ENCODE measurements around the gene RPL6. TPM values are rescaled to one million over a fixed set of nuclear protein-coding genes. Genes with fewer than 3 reads are reported as not detected.
A peak's percentile ranks its signal among the peaks of the same experiment; 100 is the strongest.

RPL6 gene
- total and polyA plus RNA-seq, 10 of the 15 experiments (the other 5 are each of a cell fraction or from before 2014, with no cell fraction given) = 801 to 3,690 (median 2,265) TPM

DNA sequence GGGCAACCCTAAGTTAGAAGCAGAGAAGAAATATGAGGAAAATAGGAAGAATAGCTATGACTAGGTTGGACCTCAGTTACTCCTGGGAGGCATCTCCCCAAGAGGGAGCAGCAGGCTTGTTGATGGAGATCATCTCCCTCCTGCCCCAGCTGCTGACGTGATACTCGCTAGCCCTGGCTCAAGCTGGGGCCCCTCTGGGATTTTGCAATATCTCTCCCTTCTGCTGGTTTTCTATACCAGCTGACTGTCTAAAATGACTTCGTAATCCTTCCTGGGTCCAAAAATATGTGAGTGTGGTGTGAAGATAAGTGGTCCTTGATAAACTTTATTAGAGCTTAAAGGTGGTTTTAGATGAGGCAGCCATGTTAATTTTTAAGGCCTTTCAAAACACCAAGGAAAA, 22.7 kb downstream of the RPL6 start:
- ChIA-PET SMC1A (ENCODE audit: uncharacterized antibody, unreplicated experiment) (interaction anchor here (0.6 to 2.4 kb wide), 39 partner anchors 9 to 446 kb away, joined by 3 to 48 read pairs (median 4); no protein-coding TSS in a partner anchor), POLR2A (interaction anchor here (0.6 to 1.1 kb wide), 4 partner anchors 261 to 445 kb away, joined by 3 to 5 read pairs (median 3); partner anchors contain the start of genes TMEM116 and TRAFD1), RAD21 (ENCODE audit: unreplicated experiment) (interaction anchor here (0.7 to 3.3 kb wide), 18 partner anchors 18 to 459 kb away, joined by 3 to 76 read pairs (median 4); no protein-coding TSS in a partner anchor), CTCF (interaction anchor here (0.5 to 4.4 kb wide), 39 partner anchors 12 to 572 kb away, joined by 3 to 140 read pairs (median 4); partner anchors contain the start of gene NAA25)
- BruUV-seq (replicated peaks) = no TSS peak
- peak overlapping the region; percentile 54 for H2AFZ ChIP-seq (ENCODE audit: control insufficient read depth, low read depth, low read length)
- H4K20me1 ChIP-seq (ENCODE audit: control insufficient read depth, insufficient read depth) = no peaks in the 10 kb centered on the region
- H3K4me3 ChIP-seq = no peak overlapping the region
- FAIRE-seq (no peak), DNase-seq (ENCODE audit: low read depth, low spot score) (no peak), ATAC-seq (no peak)
- H3K27me3 ChIP-seq (replicated peaks in 1 of 2; ENCODE audit: control insufficient read depth in 2 of 2, insufficient read depth in 2 of 2, low read length in 1 of 2) = no peaks in the 10 kb centered on the region
- no peaks in the 10 kb centered on the region for H3K9me3 ChIP-seq (replicated peaks; ENCODE audit: control insufficient read depth, insufficient read depth, low read length)
- intact Hi-C loops (cut with micrococcal nuclease; ENCODE audit: unreplicated experiment) (loop anchor here (1.0 to 10.0 kb wide), 6 partner anchors 112 to 542 kb away; partner anchors contain the start of genes ERP29, MAPKAPK5 and TMEM116), in situ Hi-C loops (cut with MboI) (loop anchor here (5.0 to 10.0 kb wide), 2 partner anchors 189 to 442 kb away; no protein-coding TSS in a partner anchor)
- no peak overlapping the region for H3K9ac ChIP-seq (ENCODE audit: control insufficient read depth, insufficient read depth, low read length)
- H3K79me2 ChIP-seq (ENCODE audit: control insufficient read depth, insufficient read depth, low read length) = peaks cover 3% of the 10 kb centered on the region
- H3K4me1 ChIP-seq (ENCODE audit: control insufficient read depth, insufficient read depth, low read length) = no peaks in the 10 kb centered on the region; the same call in 1 of the 2 replicates
- H3K27ac ChIP-seq (ENCODE audit: control insufficient read depth, insufficient read depth) = no peak overlapping the region
- H3K36me3 ChIP-seq (ENCODE audit: control insufficient read depth in 2 of 2, insufficient read depth in 2 of 2, low read length in 1 of 2) = no peaks in the 10 kb centered on the region
- WGBS (ENCODE audit: insufficient coverage, insufficient replicate concordance, low lambda C conversion rate, missing lambda C conversion rate) = 91% methylated on average over 3 of the region's 3 CpGs
- H3K4me2 ChIP-seq (ENCODE audit: control insufficient read depth, insufficient read depth) = no peak overlapping the region
- TF ChIP-seq FOXM1 (IDR thresholded peaks at IDR 0.05; ENCODE audit: low read depth, low read length) = no peak
- TF ChIP-seq, protein P1, sequence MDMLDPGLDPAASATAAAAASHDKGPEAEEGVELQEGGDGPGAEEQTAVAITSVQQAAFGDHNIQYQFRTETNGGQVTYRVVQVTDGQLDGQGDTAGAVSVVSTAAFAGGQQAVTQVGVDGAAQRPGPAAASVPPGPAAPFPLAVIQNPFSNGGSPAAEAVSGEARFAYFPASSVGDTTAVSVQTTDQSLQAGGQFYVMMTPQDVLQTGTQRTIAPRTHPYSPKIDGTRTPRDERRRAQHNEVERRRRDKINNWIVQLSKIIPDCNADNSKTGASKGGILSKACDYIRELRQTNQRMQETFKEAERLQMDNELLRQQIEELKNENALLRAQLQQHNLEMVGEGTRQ (IDR thresholded peaks at IDR 0.05; ENCODE audit: borderline replicate concordance, low read depth, low read length) = no peak
- no peak for TF ChIP-seq FOXK2 (IDR thresholded peaks at IDR 0.05)
- no peak for TF ChIP-seq IRF3 (IDR thresholded peaks at IDR 0.05)
- no peak for TF ChIP-seq CUX1 (IDR thresholded peaks at IDR 0.05; ENCODE audit: insufficient replicate concordance, low read depth, low read length)
- TF ChIP-seq, protein P2, sequence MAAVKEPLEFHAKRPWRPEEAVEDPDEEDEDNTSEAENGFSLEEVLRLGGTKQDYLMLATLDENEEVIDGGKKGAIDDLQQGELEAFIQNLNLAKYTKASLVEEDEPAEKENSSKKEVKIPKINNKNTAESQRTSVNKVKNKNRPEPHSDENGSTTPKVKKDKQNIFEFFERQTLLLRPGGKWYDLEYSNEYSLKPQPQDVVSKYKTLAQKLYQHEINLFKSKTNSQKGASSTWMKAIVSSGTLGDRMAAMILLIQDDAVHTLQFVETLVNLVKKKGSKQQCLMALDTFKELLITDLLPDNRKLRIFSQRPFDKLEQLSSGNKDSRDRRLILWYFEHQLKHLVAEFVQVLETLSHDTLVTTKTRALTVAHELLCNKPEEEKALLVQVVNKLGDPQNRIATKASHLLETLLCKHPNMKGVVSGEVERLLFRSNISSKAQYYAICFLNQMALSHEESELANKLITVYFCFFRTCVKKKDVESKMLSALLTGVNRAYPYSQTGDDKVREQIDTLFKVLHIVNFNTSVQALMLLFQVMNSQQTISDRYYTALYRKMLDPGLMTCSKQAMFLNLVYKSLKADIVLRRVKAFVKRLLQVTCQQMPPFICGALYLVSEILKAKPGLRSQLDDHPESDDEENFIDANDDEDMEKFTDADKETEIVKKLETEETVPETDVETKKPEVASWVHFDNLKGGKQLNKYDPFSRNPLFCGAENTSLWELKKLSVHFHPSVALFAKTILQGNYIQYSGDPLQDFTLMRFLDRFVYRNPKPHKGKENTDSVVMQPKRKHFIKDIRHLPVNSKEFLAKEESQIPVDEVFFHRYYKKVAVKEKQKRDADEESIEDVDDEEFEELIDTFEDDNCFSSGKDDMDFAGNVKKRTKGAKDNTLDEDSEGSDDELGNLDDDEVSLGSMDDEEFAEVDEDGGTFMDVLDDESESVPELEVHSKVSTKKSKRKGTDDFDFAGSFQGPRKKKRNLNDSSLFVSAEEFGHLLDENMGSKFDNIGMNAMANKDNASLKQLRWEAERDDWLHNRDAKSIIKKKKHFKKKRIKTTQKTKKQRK (IDR thresholded peaks at IDR 0.05; ENCODE audit: low read depth, low read length) = no peak
- no peak for TF ChIP-seq CHD4 (IDR thresholded peaks at IDR 0.05)
- no peak for TF ChIP-seq NBN (IDR thresholded peaks at IDR 0.05)

All from GM12878 (cell line).